ENCODE measurements around the gene ARHGAP31.

Gene ARHGAP31

DNA sequence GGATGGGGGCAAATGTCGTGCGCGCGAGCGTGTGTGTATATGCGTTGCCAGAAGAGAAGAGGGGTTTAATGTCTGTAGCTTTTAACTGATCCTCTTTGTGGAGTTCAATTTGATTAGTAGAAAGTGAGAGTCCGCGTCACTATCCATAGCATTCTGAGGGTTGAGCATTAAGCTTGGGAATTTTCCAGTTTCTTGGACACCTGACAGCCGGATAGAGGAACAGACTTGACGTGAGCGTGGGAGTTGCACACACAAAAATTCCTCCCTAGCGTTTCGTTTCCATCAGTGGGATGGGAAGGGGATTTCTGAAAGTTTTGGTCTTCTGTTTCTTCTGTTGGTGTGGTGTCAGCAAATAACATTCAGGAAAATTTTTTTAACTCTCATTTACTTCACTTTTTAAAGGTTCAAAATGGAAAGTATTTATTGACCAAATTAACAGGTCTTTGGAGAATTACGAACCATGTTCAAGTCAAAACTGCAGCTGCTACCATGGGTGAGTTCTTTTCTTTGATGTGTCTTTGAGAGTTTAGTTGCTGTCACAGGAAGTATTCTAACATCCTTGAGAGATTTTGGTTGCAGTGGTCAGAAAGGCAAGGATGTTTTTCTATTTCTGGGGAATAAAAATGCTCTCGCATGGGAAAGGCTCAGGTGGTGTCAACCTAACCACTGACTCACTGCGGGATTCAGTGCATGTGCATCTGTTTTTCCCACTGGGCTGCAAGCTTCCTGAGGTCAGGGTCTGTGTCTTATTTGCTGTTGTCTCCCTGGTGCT, 175.4 kb downstream of the ARHGAP31 start:
- no peak for TF ChIP-seq CTCF (IDR thresholded peaks at IDR 0.05; ENCODE audit: extremely low read depth, missing control alignments)
- DNase-seq (ENCODE audit: low spot score) = peak; percentile 42

Data from GM20000 (cell line).